ENCODE data around the gene DMXL2.

- TF ChIP-seq CTCF (IDR thresholded peaks at IDR 0.05; ENCODE audit: low read length): no peak
- TF ChIP-seq EZH2 (IDR thresholded peaks at IDR 0.05; ENCODE audit: borderline replicate concordance, low read length): no peak
These were observed 74.9 kb downstream of the DMXL2 start for GRCh38 chr15:51547656-51548055.

Data from OCI-LY1 (cell line).